Mucosa of rectum (tissue), 2 donors: ENCODE measurements around the gene MAP2.

Experiments
- H3K27ac ChIP-seq, 2 donors: one replicate each; pipeline ENCODE4 v1.7.0; 2013; ENCODE audit warnings: inconsistent platforms in 2 of 2, low read depth in 2 of 2, low read length in 2 of 2
- H3K27me3 ChIP-seq, 2 donors: one replicate each; pipeline ENCODE4 v1.7.0; 2013; ENCODE audit warnings: low read length in 2 of 2; ENCODE audit not compliant: control insufficient read depth in 2 of 2, insufficient read depth in 2 of 2
- H3K36me3 ChIP-seq, 2 donors: one replicate each; pipeline ENCODE4 v1.7.0; 2013; ENCODE audit warnings: low read length in 2 of 2; ENCODE audit not compliant: control insufficient read depth in 2 of 2, insufficient read depth in 2 of 2
- H3K4me1 ChIP-seq, 2 donors: one replicate each; pipeline ENCODE4 v1.7.0; 2013; ENCODE audit warnings: low read length in 2 of 2, mild to moderate bottlenecking in 1 of 2; ENCODE audit not compliant: control insufficient read depth in 2 of 2, insufficient read depth in 2 of 2
- H3K4me3 ChIP-seq, 2 donors: one replicate each; pipeline ENCODE4 v1.7.0; 2013; ENCODE audit warnings: low read length in 2 of 2
- H3K9ac ChIP-seq, 2 donors: one replicate each; pipeline ENCODE4 v1.7.0; 2013; ENCODE audit warnings: low read length in 2 of 2, low read depth in 1 of 2, mild to moderate bottlenecking in 1 of 2
- H3K9me3 ChIP-seq, 2 donors: one replicate each; pipeline ENCODE4 v1.7.0; 2013; ENCODE audit warnings: low read length in 2 of 2; ENCODE audit not compliant: control insufficient read depth in 2 of 2
- donor health status: healthy.
- donor health status: Normal muscosa, but diverticular disease.

The MAP2 gene

DNA sequence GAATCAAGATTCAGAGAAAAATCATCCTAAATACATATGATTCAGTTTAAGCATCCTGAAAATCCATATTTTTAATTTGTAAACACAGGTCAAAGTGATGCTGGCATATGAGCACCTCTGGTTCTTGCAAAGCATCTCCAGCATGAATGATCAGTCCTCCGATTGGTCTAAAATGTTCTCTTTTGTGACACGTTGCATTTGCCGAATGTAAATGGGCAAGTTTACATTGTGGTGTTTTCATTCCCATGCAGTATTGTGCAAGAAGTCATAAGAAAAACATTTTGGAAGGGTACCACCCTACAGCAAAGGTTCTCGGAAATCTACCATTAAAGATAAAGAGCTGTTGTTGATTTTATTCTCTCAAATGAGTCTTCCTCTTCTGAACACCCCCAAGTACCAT, 239.8 kb downstream of the MAP2 start:
- H3K27me3 ChIP-seq: no peaks in the 10 kb centered on the region
- H3K9ac ChIP-seq: no peak overlapping the region
- H3K9me3 ChIP-seq: no peaks in the 10 kb centered on the region
- no peak overlapping the region for H3K4me3 ChIP-seq
- H3K36me3 ChIP-seq: no peaks in the 10 kb centered on the region
- no peak overlapping the region for H3K27ac ChIP-seq
- no peaks in the 10 kb centered on the region for H3K4me1 ChIP-seq

DNA sequence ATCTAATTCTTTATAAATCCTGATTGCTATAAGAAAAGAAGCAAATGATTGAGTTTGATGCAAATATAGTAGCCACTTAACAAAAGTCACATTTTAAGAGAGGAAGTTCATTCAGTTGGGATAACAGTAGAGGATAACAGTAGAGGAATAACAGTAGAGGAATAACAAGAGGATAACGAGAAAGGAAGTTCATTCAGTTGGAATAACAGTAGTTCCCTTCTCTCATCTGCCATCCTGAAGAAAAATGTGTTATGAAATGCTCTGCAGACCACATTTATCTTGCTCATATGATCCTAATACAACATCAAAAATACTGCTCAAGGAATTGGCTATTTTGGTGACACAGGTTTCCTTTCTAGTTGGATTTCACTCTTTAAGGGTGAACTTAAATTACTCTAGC, 242.4 kb downstream of the MAP2 start:
- Histone ChIP-seq H3K27me3 (no peaks in the 10 kb centered on the region), H3K27ac (no peak overlapping the region), H3K4me3 (no peak overlapping the region), H3K36me3 (no peaks in the 10 kb centered on the region), H3K4me1 (no peaks in the 10 kb centered on the region), H3K9ac (no peak overlapping the region), H3K9me3 (no peaks in the 10 kb centered on the region)

DNA sequence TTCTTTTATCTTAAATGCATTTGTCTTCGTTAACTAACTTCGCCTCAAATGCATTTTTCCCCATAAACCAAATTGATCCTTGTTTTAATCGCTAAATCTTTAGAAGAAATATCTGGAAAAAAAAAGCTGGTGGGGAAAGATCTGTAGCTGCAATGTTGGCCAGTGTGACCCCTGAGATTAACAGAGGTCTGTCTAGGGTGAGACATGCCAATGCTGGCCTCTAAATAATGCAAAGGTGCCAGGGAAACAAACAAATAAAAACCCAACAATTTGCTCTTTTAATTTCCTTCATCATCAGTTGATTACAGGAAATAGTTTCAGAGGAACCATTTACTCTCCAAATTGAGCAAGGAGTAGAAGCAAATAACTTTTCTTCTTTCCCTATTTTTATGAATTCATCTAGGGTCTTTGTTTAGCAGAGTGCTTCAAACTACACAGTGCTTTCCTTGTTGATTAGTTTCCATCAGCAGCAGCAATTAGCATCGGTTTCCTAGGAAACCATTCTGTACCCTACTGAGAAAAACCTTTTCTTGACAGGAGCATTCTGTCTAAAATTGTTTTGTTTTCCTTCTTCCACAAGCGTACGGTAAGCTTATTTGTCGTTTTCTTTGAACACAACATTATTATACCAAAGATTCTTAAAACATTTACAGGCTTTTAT, 247.3 kb downstream of the MAP2 start:
- H3K27me3 ChIP-seq: no peaks in the 10 kb centered on the region
- H3K4me3 ChIP-seq: no peak overlapping the region
- H3K4me1 ChIP-seq: no peaks in the 10 kb centered on the region

DNA sequence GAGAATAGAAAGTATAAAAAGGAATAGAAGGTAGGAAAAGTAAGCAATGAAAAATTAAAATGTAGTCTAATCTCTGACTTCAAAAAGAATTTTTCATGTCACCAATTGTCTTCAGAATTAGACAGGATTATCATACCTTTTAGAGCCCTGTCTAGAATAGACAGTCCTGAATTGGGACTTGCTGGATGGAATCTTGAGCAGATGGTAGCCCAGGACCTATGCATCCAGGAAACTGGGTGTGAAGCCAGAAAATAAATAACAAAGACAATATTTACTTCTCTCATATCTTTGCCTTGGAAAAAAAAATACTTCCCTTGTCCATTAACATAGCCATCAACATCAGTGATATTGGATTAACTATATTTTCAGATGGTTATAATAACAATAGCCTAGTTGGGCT, 250.0 kb downstream of the MAP2 start:
- no peaks in the 10 kb centered on the region for H3K4me1 ChIP-seq
- no peaks in the 10 kb centered on the region for H3K36me3 ChIP-seq
- H3K27me3 ChIP-seq: no peaks in the 10 kb centered on the region
- no peak overlapping the region for H3K9ac ChIP-seq
- no peaks in the 10 kb centered on the region for H3K9me3 ChIP-seq
- no peak overlapping the region for H3K4me3 ChIP-seq
- no peak overlapping the region for H3K27ac ChIP-seq

More for the DNA sequence above, 247.3 kb downstream of the MAP2 start:
- no peaks in the 10 kb centered on the region for H3K9me3 ChIP-seq
- no peak overlapping the region for H3K9ac ChIP-seq
- no peaks in the 10 kb centered on the region for H3K36me3 ChIP-seq
- no peak overlapping the region for H3K27ac ChIP-seq

DNA sequence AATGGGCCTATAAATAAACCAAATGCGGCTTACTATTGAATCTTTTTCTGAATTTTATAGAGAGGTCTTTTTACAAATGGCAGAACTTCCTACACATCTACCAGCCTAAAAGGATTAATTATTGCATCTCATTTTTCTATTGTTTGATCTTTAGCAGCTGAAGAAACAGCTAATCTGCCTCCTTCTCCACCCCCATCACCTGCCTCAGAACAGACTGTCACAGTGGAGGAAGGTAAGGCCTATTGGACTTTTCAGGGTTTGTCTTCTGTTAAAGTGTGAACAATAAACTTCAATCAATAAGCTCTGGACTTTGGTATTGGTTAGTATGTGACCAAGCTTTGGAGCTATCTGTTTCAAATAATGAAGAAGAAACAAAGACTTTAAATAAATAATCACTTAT, 256.7 kb downstream of the MAP2 start:
- Histone ChIP-seq H3K4me1 (no peaks in the 10 kb centered on the region), H3K4me3 (no peak overlapping the region), H3K27me3 (no peaks in the 10 kb centered on the region), H3K36me3 (no peaks in the 10 kb centered on the region), H3K9me3 (no peaks in the 10 kb centered on the region), H3K9ac (no peak overlapping the region), H3K27ac (no peak overlapping the region)

DNA sequence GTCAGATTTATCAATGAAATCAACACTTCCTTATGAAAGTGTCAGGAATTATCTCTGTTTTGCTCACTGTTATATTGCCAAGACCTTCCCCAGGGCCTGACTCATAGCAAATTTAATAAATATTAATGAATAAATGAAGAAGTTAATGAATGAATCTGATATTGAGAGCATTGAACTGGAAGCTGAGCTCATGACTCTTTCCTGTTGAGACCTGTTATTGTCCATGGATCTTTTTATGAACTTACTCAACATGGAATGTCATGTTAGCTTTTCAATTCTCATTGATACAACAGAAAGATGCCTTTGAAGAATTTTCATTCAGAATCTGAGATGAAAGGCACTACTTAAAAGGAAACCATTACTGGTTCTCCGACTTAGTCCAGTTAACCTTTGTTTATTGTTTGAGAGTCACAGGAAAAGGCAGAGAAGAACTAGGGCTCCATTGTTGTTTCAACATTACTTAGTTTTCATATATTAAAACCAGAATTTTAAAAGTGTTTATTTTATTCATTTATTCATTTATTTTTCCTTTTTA, 257.4 kb downstream of the MAP2 start:
- Histone ChIP-seq H3K4me1 (no peaks in the 10 kb centered on the region), H3K4me3 (no peak overlapping the region), H3K9me3 (no peaks in the 10 kb centered on the region), H3K27ac (no peak overlapping the region), H3K27me3 (no peaks in the 10 kb centered on the region), H3K9ac (no peak overlapping the region), H3K36me3 (no peaks in the 10 kb centered on the region)

DNA sequence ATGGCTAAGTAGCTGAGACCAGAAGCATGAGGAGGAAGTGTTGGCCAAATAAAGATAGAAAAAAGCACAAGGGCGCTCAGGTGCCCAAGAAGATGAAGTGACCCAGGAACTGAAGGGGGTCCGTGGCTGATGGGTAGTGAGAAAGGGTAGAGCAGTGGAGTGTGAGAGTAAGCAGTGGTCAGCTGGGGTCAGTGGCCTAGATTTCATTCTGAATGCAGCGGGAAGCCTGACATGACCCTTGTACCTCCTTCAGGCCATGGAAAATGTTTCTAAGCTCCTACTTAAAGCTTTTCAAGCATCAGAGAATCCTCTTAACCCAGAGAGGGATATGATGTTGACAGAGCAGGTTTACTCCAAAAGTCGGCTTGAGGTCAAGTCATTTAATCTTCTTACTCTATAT, 258.8 kb downstream of the MAP2 start:
- Histone ChIP-seq H3K4me3 (no peak overlapping the region), H3K4me1 (no peaks in the 10 kb centered on the region), H3K36me3 (no peaks in the 10 kb centered on the region), H3K9me3 (no peaks in the 10 kb centered on the region), H3K27ac (no peak overlapping the region), H3K27me3 (no peaks in the 10 kb centered on the region), H3K9ac (no peak overlapping the region)

DNA sequence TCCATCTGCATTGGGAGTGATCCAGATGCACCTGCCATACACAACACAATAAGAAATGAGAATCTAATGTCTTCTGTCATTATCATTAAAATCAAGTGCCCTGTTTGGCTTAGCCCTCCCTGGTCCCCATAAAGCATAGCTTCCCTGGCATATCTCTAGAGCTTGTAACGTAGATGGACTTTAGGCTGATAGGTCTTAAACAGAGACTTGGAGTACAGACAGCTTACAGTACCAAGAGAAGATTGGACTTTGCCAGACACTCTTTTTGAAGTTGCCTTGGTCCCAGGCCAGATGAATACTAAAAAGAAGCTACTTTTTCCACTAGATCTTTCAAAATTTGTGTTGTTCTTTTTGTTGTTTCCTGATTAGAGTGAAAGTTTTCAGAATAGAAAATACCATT, 261.5 kb downstream of the MAP2 start:
- no peaks in the 10 kb centered on the region for H3K9me3 ChIP-seq
- no peak overlapping the region for H3K4me3 ChIP-seq
- no peaks in the 10 kb centered on the region for H3K27me3 ChIP-seq
- no peak overlapping the region for H3K9ac ChIP-seq
- no peak overlapping the region for H3K27ac ChIP-seq
- H3K36me3 ChIP-seq: no peaks in the 10 kb centered on the region
- H3K4me1 ChIP-seq: no peaks in the 10 kb centered on the region

DNA sequence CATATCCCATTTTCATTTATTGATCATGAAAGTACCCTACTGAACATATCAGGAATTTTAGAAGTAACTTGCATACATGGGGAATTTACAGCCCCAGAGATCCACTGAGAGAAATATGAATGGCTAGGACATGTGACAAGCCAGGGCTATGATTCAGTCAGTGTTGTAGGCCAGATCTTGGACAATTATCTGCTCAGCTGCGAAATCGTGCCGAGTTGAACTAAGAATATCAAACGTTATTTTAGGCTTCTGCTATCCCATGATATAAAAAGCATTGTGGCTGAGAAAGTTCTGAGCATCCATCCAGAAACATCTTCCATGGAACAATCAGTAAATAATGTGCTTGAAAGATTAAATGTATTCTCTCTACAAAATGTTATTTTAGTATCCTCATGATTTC, 262.1 kb downstream of the MAP2 start:
- Histone ChIP-seq H3K27me3 (no peaks in the 10 kb centered on the region), H3K4me3 (no peak overlapping the region), H3K9me3 (no peaks in the 10 kb centered on the region), H3K36me3 (no peaks in the 10 kb centered on the region), H3K27ac (no peak overlapping the region), H3K4me1 (no peaks in the 10 kb centered on the region), H3K9ac (no peak overlapping the region)

DNA sequence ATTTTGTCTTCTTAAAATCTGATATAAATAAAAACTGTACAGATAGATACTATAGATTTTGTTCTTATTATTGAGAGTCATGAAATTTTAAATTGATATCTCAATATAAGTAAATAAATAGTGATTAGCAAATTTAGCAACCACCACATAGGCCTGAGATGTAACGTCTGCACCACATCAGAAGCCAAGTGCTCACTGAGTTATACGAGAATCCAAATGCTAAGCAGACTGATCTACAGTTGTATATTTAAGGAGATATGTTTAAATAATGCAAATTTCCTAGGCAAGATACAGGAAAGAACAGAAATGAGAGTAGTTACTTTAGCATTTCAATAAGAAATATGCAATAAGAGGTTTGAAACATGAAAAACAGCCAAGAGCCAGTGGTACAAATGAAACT, 262.6 kb downstream of the MAP2 start:
- Histone ChIP-seq H3K4me3 (no peak overlapping the region), H3K27ac (no peak overlapping the region), H3K36me3 (no peaks in the 10 kb centered on the region), H3K27me3 (no peaks in the 10 kb centered on the region), H3K9me3 (no peaks in the 10 kb centered on the region), H3K4me1 (no peaks in the 10 kb centered on the region), H3K9ac (no peak overlapping the region)
